GM19463 (cell line): ENCODE results near the gene GPR176.

Source experiments
- ATAC-seq: cut with Tn5 transposase; IDR thresholded peaks from one replicate; pipeline ENCODE4 v1.9.1; 2021; ENCODE audit warnings: mild to moderate bottlenecking, moderate library complexity; ENCODE audit not compliant: unreplicated experiment

Gene GPR176

GRCh38 chr15:39860200-39860599 lies 59.9 kb downstream of the GPR176 start:
- ATAC-seq = no peak

- ATAC-seq = no peak
Observed at GRCh38 chr15:39859636-39860035, 60.4 kb downstream of the GPR176 start.

DNA sequence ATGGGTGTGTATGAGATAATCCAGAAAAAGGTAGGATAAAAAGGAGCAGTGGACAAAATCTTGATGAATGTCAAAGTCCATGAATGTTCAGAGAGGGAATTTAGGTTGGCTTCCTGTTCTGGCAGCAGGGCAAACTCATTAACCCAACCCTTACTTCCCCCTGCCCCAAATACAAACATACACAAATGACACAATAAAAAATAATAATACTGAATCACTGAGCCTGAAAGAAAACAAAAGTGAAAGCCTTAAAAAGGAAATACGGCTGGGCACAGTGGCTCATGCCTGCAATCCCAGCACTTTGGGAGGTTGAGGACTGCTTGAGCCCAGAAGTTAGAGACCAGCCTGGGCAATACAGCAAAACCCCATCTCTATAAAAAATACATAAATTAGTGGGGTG lies 62.9 kb downstream of the GPR176 start:
- no peak for ATAC-seq

DNA sequence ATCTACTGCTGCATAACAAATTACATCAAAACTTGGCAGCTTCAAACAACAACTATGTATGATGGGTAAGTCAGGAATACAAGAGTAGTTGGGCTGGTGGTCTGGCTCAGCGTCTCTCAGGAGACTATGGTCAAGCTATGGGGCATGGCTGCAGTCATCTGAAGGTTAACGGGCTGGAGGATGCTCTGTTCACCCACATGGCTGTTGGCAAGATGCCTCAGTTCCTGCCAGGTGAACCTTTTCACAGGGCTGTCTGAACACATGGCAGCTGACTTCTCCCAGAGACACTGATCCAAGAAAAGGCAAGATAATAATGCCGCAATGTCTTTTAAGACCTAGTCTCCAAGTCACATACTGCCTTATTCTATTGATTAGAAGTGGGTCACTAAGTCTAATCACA lies 63.7 kb downstream of the GPR176 start:
- no peak for ATAC-seq

GRCh38 chr15:39855400-39855799 lies 64.7 kb downstream of the GPR176 start:
- ATAC-seq = no peak

DNA sequence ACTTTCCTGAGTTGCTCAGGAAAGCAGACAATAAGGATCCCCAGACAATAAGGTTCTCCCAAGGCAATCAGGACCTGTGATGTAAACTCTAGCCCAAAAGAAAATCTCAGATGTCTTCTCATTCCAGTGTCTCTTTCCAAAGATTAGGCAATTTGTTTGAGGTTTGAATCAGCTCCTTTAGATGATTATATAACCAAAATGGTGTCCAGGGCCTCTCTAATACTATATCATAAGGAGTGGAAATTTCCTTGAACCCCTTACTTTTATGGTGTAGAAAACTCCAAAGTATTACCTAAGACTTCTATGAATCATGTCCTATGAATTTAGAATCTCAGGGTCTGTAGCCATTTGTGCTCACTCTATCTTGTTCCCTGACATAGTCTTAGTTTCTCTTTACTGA lies 65.9 kb downstream of the GPR176 start:
- ATAC-seq = no peak

DNA sequence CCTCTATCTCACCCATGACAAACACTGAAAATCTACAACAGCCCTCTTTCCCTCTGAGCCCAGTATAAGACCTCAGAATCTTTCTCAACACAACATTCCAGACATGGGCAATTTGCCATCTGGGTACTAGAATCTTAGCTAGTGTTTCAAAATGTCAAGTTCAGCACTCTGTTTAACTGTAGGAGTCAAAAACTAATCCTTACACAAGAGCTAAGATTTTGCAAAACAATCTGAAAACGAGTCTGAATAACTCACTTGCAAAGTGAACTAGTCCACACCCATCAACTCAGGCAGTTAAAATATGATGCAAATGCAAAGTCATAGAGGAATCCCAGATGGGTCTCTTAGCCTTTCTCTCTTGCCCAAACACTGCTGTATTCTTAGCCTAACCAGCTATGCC lies 67.8 kb downstream of the GPR176 start:
- ATAC-seq = no peak

DNA sequence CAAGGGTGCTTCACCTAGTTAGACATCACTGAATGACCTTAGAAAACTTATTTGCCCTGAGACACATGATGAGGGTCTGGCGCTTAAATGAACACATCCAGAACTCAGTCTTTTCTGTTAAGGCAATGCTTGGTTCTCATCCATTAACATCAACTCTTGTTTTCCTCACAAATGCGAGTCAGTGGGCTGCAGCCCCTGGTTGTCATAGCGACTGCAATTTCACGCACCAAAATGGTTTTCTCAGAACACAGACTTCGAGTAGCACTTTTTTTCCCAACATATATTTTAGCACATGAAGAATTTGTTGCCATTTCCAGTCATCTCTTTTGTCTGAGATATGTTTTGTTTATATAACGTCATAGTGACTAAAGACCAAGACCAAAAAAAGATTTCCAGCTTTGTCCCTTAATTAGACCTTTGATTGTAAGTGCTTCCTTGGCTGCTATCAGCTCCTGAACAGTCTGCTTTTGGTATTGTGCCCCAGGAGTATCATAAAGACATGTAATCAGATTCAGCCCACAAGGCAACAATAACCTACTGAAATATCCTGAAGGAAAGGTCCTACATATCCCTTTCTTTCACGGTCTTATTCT lies 68.5 kb downstream of the GPR176 start:
- ATAC-seq = no peak

GRCh38 chr15:39850436-39850835 lies 69.6 kb downstream of the GPR176 start:
- no peak for ATAC-seq

DNA sequence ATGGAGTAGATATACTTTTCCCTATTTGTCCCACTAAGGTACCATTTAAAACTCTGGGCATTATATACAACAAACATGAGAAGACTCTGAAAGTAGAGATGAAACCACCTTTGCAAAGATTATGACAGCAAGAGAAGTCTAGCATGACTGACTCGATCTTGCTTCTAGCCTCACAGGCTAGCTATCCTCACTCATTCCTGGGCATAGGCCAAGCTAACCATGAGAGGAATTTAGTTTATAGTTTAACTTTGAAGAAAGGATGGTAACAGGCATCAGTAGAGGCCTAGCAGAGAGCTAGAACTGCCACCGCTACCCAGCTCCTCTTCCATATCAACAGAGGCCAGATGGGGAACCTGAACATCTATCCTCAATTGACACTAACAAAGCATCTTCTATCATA lies 74.0 kb downstream of the GPR176 start:
- no peak for ATAC-seq

- no peak for ATAC-seq
Observed at GRCh38 chr15:39845582-39845981, 74.5 kb downstream of the GPR176 start.

GRCh38 chr15:39843565-39843964 lies 76.5 kb downstream of the GPR176 start:
- no peak for ATAC-seq

DNA sequence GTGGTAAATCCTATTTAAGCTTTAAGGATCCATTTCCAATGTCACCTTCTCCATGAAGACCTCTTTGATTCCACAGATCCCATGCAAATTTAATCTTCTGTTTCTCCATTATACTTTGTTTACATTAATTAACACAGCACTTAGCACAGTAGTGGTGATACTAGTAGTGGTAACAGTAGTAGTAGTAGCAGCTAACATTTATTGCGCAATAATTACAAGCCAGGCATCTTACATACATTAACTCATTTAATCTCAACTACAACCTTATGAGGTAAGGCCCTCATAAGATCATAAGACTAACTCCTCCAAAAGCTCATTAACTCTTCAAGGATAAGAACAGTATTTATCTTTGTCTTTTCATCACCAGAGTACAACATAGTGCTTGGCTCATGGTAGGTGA lies 82.6 kb downstream of the GPR176 start:
- no peak for ATAC-seq

DNA sequence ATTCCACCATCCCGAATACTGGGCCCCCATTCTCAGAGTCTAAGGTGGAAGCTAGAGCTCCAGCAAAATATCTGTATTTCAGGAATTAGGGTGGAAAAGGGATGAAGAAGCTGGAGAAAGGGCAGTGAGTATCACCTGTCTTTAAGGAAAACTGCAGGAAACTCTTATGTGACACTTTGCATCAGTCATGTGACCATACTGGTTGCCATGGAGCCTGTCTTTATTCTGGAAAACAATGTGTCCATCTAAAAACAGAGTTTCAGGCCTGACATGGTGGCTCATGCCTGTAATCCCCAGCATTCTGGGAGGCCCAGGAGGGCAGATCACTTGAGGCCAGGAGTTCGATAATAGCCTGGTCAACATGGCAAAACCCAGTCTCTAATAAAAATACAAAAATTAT lies 84.5 kb downstream of the GPR176 start:
- ATAC-seq = no peak

GRCh38 chr15:39834256-39834655 lies 85.8 kb downstream of the GPR176 start:
- ATAC-seq = no peak

- no peak for ATAC-seq
Observed at GRCh38 chr15:39833515-39833981, 86.5 kb downstream of the GPR176 start.

DNA sequence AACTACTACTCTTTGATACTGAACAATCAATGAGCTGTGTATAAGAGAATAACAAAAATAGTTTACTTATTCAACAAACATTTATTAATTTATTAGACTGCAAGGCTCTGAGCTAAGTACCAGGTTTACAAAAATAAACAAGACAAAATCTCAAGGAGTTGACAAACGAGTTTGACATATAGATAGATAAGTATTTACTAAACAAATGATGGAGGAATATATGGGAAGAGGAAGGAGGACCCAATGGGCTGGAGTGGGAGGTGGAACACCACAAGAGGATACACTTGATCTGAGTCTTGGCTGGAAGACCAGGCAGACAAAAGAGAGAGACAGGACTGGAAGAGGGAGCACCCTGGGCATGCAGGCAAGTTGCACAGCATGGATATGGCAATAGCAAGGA lies 89.9 kb downstream of the GPR176 start:
- no peak for ATAC-seq

- ATAC-seq = no peak
Observed at GRCh38 chr15:39828374-39828931, 91.6 kb downstream of the GPR176 start.

DNA sequence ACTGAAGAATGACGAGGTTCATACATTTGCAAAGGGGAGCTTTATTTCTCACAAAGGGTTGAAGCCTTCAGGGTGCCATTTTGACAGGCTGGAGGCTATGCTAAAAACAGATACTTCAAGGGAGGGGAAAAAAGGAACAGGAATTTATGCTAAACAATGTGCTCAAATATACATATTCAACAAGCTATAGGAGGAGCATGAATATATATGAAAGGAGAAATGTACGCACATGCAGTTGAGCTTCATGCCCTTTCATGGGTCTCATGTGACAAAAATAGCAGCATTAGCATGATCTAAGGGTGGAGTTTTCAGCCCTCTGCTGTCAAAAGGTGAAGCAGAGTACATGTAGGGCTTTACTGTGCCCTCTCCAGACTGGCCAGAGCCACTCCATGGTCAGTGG lies 93.1 kb downstream of the GPR176 start:
- ATAC-seq = no peak

GRCh38 chr15:39823634-39824033 lies 96.4 kb downstream of the GPR176 start:
- ATAC-seq = no peak

GRCh38 chr15:39820050-39820602 lies 99.9 kb downstream of the GPR176 start:
- ATAC-seq = no peak

GRCh38 chr15:39819533-39819932 lies 100.5 kb downstream of the GPR176 start:
- no peak for ATAC-seq

DNA sequence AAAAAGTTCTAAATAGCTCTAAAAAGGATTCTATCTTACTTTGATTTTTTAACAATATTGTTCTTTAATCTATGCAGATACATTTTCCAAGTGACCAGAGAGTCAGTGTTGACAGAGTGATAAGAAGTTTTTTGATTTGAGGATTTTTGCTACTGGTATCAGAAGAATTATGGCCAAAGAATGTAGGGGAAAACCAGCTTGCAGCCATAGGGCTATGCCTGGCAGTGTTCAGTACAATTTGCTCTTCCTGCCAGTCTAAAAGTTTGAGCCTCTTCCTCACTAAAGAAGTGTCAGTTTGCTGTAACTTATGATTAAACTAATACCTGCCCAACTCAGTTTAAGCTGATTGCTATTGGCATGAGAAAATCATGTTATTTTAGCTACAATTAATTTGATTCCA lies 102.2 kb downstream of the GPR176 start:
- no peak for ATAC-seq
